ENCODE measurements around the gene RAB3B.

Gene RAB3B

DNA sequence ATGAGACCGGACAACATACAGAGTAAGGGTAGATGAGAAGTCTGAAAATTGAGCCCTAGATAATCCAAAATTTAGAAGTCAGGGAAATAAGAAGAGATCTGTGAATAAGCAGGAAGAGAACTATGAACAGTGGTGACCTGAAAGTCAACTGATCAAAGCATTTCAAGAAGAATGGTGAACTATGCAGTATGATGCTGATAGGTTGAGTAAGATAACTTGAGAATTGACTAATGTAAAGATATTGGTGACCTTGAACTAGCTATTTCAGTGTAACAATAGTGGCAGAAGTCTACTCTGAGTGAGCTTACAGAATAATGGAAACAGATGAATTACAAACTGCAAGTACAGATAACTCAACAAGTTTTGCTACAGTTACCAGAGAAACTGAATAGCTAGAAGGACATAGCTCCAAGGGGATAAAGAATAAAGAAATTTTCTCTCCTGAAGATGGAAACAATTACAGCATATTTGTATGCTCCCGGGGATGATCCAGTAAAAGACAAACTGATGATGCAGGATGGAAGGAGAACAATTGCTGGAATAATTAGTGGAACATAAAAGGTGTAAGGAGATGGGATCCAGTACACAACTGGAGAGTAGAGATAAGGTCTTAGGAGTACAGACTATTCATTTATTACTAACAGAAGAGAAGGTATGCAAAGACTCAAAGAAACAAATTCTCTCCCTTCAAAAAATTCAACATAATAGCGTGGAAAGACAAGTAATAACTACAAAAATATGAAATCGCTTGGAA is 122.8 kb downstream of the RAB3B start:
- DNase-seq, result no peak

GRCh38 chr1:51863384-51863783 is 127.1 kb downstream of the RAB3B start:
- no peak for DNase-seq

DNA sequence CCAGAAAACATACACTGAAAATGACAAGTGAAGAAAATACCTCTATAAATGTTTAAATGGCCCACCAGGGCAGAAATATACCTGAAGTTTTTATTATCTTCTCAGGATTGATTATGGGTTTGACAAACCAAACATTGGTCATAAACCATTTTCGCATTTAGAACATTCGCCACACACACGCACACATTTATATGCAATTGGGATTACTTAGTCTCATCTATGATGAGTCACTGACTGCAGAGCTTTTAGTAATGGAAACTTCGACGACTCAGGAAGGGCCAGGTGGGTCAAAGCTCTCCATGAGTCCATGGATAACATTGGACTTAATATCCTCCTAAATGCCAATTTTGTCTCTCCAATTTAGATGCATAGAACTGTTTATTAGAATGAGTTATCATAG is 128.8 kb downstream of the RAB3B start:
- DNase-seq, result no peak

GRCh38 chr1:51859735-51860134 is 130.8 kb downstream of the RAB3B start:
- no peak for DNase-seq

- DNase-seq, result no peak
Observed at GRCh38 chr1:51859333-51859732, 131.2 kb downstream of the RAB3B start.

GRCh38 chr1:51858892-51859291 is 131.6 kb downstream of the RAB3B start:
- no peak for DNase-seq
